Measurements from ENCODE around the gene FAM120A.
A peak's percentile ranks its signal among the peaks of the same experiment; 100 is the strongest.

The FAM120A gene, protein sequence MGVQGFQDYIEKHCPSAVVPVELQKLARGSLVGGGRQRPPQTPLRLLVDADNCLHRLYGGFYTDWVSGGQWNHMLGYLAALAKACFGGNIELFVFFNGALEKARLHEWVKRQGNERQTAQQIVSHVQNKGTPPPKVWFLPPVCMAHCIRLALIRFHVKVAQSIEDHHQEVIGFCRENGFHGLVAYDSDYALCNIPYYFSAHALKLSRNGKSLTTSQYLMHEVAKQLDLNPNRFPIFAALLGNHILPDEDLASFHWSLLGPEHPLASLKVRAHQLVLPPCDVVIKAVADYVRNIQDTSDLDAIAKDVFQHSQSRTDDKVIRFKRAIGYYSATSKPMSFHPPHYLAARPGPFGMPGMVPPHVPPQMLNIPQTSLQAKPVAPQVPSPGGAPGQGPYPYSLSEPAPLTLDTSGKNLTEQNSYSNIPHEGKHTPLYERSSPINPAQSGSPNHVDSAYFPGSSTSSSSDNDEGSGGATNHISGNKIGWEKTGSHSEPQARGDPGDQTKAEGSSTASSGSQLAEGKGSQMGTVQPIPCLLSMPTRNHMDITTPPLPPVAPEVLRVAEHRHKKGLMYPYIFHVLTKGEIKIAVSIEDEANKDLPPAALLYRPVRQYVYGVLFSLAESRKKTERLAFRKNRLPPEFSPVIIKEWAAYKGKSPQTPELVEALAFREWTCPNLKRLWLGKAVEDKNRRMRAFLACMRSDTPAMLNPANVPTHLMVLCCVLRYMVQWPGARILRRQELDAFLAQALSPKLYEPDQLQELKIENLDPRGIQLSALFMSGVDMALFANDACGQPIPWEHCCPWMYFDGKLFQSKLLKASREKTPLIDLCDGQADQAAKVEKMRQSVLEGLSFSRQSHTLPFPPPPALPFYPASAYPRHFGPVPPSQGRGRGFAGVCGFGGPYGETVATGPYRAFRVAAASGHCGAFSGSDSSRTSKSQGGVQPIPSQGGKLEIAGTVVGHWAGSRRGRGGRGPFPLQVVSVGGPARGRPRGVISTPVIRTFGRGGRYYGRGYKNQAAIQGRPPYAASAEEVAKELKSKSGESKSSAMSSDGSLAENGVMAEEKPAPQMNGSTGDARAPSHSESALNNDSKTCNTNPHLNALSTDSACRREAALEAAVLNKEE

DNA sequence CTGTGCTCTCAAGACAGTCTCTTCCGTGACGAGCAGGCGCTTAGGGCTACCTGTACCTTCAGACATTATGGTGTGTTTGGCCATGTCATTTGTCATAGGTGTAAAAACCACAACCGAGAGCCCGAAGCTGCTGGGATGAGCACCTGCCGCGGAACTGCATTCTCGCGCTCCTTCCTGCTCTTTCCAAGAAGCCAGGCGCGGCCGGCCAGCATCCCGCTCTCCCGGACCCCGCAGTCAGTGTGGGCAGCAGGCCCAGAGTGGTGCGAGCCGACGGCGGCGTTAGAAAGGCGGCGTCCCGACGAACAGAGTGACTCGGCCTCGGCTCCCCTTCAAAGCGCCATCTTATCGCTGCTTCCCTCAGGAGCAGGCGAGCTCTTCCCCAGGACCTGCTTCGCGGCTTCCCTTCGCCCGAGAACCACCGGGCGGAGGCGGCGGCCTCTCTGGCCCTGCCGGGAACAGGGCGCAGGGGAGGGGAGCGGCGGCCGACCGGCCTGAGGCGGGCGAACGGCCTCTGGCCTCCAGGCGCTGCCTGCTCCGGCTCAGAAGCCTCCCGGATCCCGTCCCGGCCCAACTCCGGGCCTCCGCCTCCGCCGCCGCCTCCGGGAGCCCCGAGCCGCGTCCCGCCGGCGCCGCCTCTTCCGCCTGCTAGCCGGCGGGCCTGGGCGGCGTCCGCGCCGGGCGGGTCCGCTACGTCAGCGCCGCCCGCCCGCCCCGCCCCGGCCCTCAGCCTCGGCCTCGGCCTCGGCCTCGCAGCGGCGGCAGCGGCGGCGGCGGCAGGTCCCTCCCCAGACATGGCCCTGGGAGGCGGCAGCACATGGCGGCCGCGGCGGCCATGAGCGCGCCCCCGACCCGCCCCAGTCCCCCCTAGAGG is at the start of gene FAM120A:
Gene FAM120A, plus strand, starts transcription at position 741 of the 871 bp plus-strand sequence. CDS start 231 bp downstream, outside the sequence.
- H3K27ac ChIP-seq: peak within 1 kb of the TSS; percentile 97
- no peaks in the 10 kb centered on the region for H3K27me3 ChIP-seq
- peaks cover 19 to 30% (median 28%) of the 10 kb centered on the region in 3 donors for H3K36me3 ChIP-seq
- peaks cover 11 to 38% (median 23%) of the 10 kb centered on the region in 4 donors for H3K4me1 ChIP-seq
- TF ChIP-seq, protein P1, sequence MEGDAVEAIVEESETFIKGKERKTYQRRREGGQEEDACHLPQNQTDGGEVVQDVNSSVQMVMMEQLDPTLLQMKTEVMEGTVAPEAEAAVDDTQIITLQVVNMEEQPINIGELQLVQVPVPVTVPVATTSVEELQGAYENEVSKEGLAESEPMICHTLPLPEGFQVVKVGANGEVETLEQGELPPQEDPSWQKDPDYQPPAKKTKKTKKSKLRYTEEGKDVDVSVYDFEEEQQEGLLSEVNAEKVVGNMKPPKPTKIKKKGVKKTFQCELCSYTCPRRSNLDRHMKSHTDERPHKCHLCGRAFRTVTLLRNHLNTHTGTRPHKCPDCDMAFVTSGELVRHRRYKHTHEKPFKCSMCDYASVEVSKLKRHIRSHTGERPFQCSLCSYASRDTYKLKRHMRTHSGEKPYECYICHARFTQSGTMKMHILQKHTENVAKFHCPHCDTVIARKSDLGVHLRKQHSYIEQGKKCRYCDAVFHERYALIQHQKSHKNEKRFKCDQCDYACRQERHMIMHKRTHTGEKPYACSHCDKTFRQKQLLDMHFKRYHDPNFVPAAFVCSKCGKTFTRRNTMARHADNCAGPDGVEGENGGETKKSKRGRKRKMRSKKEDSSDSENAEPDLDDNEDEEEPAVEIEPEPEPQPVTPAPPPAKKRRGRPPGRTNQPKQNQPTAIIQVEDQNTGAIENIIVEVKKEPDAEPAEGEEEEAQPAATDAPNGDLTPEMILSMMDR (IDR thresholded peaks at IDR 0.05): no peak
- intact Hi-C loops (cut with DNase I; ENCODE audit: low total_unique reads): no loop called here
- peak within 1 kb of the TSS; percentile 80 to 93 for H3K4me3 ChIP-seq
- H3K9me3 ChIP-seq: no peaks in the 10 kb centered on the region
- DNase-seq: peak; percentile 56 to 83

DNA sequence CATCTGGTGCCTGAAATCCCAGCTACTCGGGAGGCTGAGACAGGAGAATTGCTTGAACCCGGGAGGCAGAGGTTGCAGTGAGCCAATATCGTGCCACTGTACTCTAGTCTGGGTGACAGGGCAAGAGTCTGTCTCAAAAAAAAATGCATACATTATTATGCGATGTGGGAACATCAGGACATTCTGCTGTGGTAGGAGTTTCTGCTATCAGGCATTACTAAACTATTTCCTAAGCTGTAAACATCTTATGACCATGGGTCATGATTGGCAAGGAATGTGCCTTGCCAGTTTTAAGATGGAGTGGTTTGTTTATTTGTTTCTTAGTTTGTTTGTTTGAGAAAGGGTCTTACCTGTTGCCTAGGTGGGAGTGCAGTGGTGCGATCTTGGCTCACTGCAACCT is 45.1 kb upstream of the FAM120A start:
- Histone ChIP-seq H3K4me1 (no peaks in the 10 kb centered on the region), H3K27ac (no peak overlapping the region), H3K9me3 (no peaks in the 10 kb centered on the region), H3K4me3 (no peak overlapping the region), H3K27me3 (no peaks in the 10 kb centered on the region), H3K36me3 (no peaks in the 10 kb centered on the region)
- TF ChIP-seq, protein P1 (IDR thresholded peaks at IDR 0.05): no peak
- no peak for DNase-seq
- intact Hi-C loops (cut with DNase I; ENCODE audit: low total_unique reads): no loop called here

DNA sequence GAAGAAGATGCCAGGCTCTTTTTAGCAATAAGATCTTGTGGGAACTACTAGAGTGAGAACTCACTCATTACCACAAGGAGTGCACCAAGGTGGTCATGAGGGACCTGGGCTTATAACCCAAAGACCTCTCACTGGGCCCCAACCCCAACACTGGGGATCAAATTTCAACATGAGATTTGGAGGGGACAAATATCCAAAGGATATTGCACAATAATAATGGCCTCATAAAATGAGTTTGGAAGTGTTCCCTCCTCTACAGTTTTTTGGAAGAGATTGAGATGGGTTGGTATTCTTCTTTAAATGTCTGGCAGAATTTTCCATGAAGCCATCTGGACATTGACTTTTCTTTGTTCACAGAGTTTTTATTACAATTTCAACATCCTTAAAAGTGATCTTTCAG is 38.0 kb upstream of the FAM120A start:
- no peak overlapping the region for H3K27ac ChIP-seq
- H3K36me3 ChIP-seq: no peaks in the 10 kb centered on the region
- peaks cover 6 to 19% (median 18%) of the 10 kb centered on the region in 3 donors for H3K9me3 ChIP-seq
- H3K4me3 ChIP-seq: no peak overlapping the region
- peaks cover 0 to 15% of the 10 kb centered on the region in 2 donors for H3K27me3 ChIP-seq
- no peak for DNase-seq
- TF ChIP-seq, protein P1 (IDR thresholded peaks at IDR 0.05): no peak
- no peaks in the 10 kb centered on the region for H3K4me1 ChIP-seq
- intact Hi-C loops (cut with DNase I; ENCODE audit: low total_unique reads): no loop called here

DNA sequence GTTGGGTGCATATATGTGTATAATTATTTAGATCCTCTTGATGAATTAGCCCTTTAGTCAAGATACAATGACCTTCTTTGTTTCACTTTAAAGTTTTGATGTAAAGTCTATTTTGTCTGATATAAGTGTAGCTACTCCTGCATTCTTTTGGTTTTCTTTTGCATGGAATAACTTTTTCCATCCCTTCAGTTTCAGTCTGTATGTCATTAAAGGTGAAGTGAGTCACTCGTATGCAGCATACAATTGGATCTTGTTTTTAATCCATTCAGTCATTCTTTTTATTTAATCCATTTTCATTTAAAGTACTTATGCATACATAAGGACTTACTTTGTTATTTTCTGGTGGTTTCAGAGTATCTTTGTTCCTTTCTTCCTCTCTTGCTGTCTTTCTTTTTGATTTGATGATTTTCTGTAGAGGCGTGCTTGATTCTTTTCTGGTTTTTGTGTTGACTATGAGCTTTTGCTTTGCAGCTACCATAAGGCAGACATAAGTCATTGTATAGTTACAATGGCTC is 36.3 kb upstream of the FAM120A start:
- Histone ChIP-seq H3K27me3 (peaks cover 0 to 15% of the 10 kb centered on the region in 2 donors), H3K27ac (no peak overlapping the region), H3K4me3 (no peak overlapping the region), H3K4me1 (no peaks in the 10 kb centered on the region), H3K9me3 (peaks cover 8 to 34% (median 31%) of the 10 kb centered on the region in 3 donors), H3K36me3 (no peaks in the 10 kb centered on the region)
- no peak for DNase-seq
- TF ChIP-seq, protein P1 (IDR thresholded peaks at IDR 0.05): no peak
- intact Hi-C loops (cut with DNase I; ENCODE audit: low total_unique reads): no loop called here
